Ishikawa (cell line): ENCODE results near the gene MRM2.

Experiments used
- CEBPB ChIP-seq: IDR thresholded peaks from 2 replicates; pipeline ENCODE4 v1.6.1; 2012
- CREB1 ChIP-seq: IDR thresholded peaks from 2 replicates; pipeline ENCODE4 v1.6.1; 2012; ENCODE audit warnings: low read depth
- EP300 ChIP-seq: IDR thresholded peaks from 2 replicates; pipeline ENCODE4 v1.6.1; 2012; ENCODE audit warnings: borderline replicate concordance
- MAX ChIP-seq: IDR thresholded peaks from 2 replicates; pipeline ENCODE4 v1.6.1; 2012
- RAD21 ChIP-seq: IDR thresholded peaks from 2 replicates; pipeline ENCODE4 v1.6.1; 2012; ENCODE audit warnings: low read depth
- TAF1 ChIP-seq: IDR thresholded peaks from 2 replicates; pipeline ENCODE4 v1.6.1; 2012; ENCODE audit warnings: low read depth, mild to moderate bottlenecking
- TCF12 ChIP-seq: IDR thresholded peaks from 2 replicates; pipeline ENCODE4 v1.6.1; 2012; ENCODE audit warnings: low read depth
- ZBTB7A ChIP-seq: IDR thresholded peaks from 2 replicates; pipeline ENCODE4 v1.6.1; 2012; ENCODE audit warnings: low read depth

- TF ChIP-seq EP300 (no peak), RAD21 (peak; percentile 69), CEBPB (no peak), MAX (no peak), TAF1 (no peak), TCF12 (no peak), ZBTB7A (no peak), CREB1 (no peak)
Measured at GRCh38 chr7:2209146-2209960, 32.7 kb downstream of the MRM2 start.
